HEK293 (cell line): Measurements from ENCODE around the gene SETD3.

Experiments
- CTCF ChIA-PET: fragments of 350-600 bp; formaldehyde crosslinking; extraction: SDS; loops from one replicate; lab custom pipeline; 2021; ENCODE audit warnings: antibody characterized with exemption; lab: Yijun Ruan, JAX
- POLR2A ChIA-PET: fragments of 300-600 bp; formaldehyde crosslinking; extraction: SDS; loops from one replicate; lab custom pipeline; 2020; ENCODE audit warnings: antibody characterized with exemption, inconsistent platforms; lab: Yijun Ruan, JAX
- H3K27ac ChIP-seq: fragments of 200-500 bp; sonication (Bioruptor generic); 2 replicates; pipeline ENCODE4 v1.5.1; 2014; ENCODE audit warnings: low read depth, low read length, control low read depth, inconsistent platforms; ENCODE audit errors: extremely low read depth
- H3K36me3 ChIP-seq, 2 experiments: fragments of 200-500 bp in 1 of 2; sonication (Bioruptor generic) in 1 of 2; 1 replicate in 1 of 2; 2 replicates in 1 of 2; pipeline ENCODE4 v1.5.1; 2014 to 2017; ENCODE audit warnings: inconsistent platforms in 2 of 2, low read length in 2 of 2; ENCODE audit not compliant: control insufficient read depth in 2 of 2, insufficient read depth in 1 of 2
- H3K4me1 ChIP-seq: fragments of 200-500 bp; sonication (Bioruptor generic); 2 replicates; pipeline ENCODE4 v1.5.1; 2014; ENCODE audit warnings: mild to moderate bottlenecking, low read length, inconsistent platforms; ENCODE audit not compliant: control insufficient read depth, insufficient read depth
- H3K4me3 ChIP-seq: 2 replicates; pipeline ENCODE4 v1.5.1; 2011; ENCODE audit warnings: low read depth, mild to moderate bottlenecking, control low read depth, low read length, moderate library complexity
- H3K9me3 ChIP-seq: fragments of 200-500 bp; sonication (Bioruptor generic); 2 replicates; pipeline ENCODE4 v1.5.1; 2014; ENCODE audit warnings: low read depth, low read length, inconsistent platforms; ENCODE audit not compliant: control insufficient read depth, insufficient read depth
- MZF1 ChIP-seq: fragments of 450-650 bp; formaldehyde crosslinking; IDR thresholded peaks from 2 replicates; pipeline ENCODE4 v1.5.1; 2017; ENCODE audit warnings: missing biosample characterization, missing genetic modification characterization, borderline replicate concordance
- TCF7L2 ChIP-seq: IDR thresholded peaks from 2 replicates; pipeline ENCODE4 v1.6.1; 2011; ENCODE audit warnings: low read depth, mild to moderate bottlenecking, inconsistent platforms, low read length, moderate library complexity, borderline replicate concordance
- YY1 ChIP-seq: fragments of 450-650 bp; formaldehyde crosslinking; IDR thresholded peaks from 2 replicates; pipeline ENCODE4 v1.5.1; 2018; ENCODE audit warnings: missing biosample characterization, missing genetic modification characterization
- ZBTB10 ChIP-seq: fragments of 450-650 bp; formaldehyde crosslinking; IDR thresholded peaks from 2 replicates; pipeline ENCODE4 v1.5.1; 2016; ENCODE audit warnings: missing biosample characterization, missing genetic modification characterization
- ZNF341 ChIP-seq: fragments of 450-650 bp; formaldehyde crosslinking; IDR thresholded peaks from 2 replicates; pipeline ENCODE4; 2016; ENCODE audit warnings: low read depth, missing biosample characterization, missing genetic modification characterization
- ZNF398 ChIP-seq: fragments of 450-650 bp; formaldehyde crosslinking; IDR thresholded peaks from 2 replicates; pipeline ENCODE4 v1.5.1; 2017; ENCODE audit warnings: missing biosample characterization, missing genetic modification characterization
- ZNF555 ChIP-seq: fragments of 450-650 bp; formaldehyde crosslinking; conservative IDR thresholded peaks from 2 replicates; pipeline ENCODE4 v1.5.1; 2017; ENCODE audit warnings: missing biosample characterization, mild to moderate bottlenecking, missing genetic modification characterization, inconsistent platforms
- ZNF571 ChIP-seq: fragments of 450-650 bp; formaldehyde crosslinking; IDR thresholded peaks from 2 replicates; pipeline ENCODE4 v1.5.0; 2017; ENCODE audit warnings: missing biosample characterization, missing genetic modification characterization
- ZNF596 ChIP-seq: fragments of 450-650 bp; IDR thresholded peaks from 2 replicates; pipeline ENCODE4 v1.5.0; 2018; ENCODE audit warnings: missing biosample characterization, mild to moderate bottlenecking, missing genetic modification characterization, moderate library complexity
- ZNF677 ChIP-seq: fragments of 450-650 bp; IDR thresholded peaks from 2 replicates; pipeline ENCODE4 v1.5.0; 2018; ENCODE audit warnings: missing biosample characterization, mild to moderate bottlenecking, missing genetic modification characterization, moderate library complexity
- ZNF707 ChIP-seq: fragments of 450-650 bp; formaldehyde crosslinking; IDR thresholded peaks from 2 replicates; pipeline ENCODE4 v1.5.1; 2016; ENCODE audit warnings: missing biosample characterization, missing genetic modification characterization
- ZSCAN4 ChIP-seq: fragments of 450-650 bp; formaldehyde crosslinking; IDR thresholded peaks from 2 replicates; pipeline ENCODE4 v1.5.1; 2017; ENCODE audit warnings: missing biosample characterization, missing genetic modification characterization
- TF ChIP-seq, protein P1 (sequence below): fragments of 450-650 bp; formaldehyde crosslinking; IDR thresholded peaks from 2 replicates; pipeline ENCODE4 v1.5.1; 2016; ENCODE audit warnings: missing biosample characterization, missing genetic modification characterization
- TF ChIP-seq, protein P2 (sequence below): fragments of 450-650 bp; formaldehyde crosslinking; IDR thresholded peaks from 2 replicates; pipeline ENCODE4; 2016; ENCODE audit warnings: missing biosample characterization, missing genetic modification characterization
- TF ChIP-seq, protein P3 (sequence below): fragments of 450-650 bp; formaldehyde crosslinking; IDR thresholded peaks from 2 replicates; pipeline ENCODE4 v1.5.1; 2016; ENCODE audit warnings: missing biosample characterization, missing genetic modification characterization
- TF ChIP-seq, protein P4 (sequence below): fragments of 450-650 bp; IDR thresholded peaks from 2 replicates; pipeline ENCODE4 v1.5.1; 2018; ENCODE audit warnings: missing biosample characterization, missing genetic modification characterization
- TF ChIP-seq, protein P5 (sequence below): IDR thresholded peaks from 2 replicates; pipeline ENCODE4 v1.6.1; 2011; ENCODE audit warnings: mild to moderate bottlenecking, low read depth, low read length, borderline replicate concordance

The SETD3 gene

DNA sequence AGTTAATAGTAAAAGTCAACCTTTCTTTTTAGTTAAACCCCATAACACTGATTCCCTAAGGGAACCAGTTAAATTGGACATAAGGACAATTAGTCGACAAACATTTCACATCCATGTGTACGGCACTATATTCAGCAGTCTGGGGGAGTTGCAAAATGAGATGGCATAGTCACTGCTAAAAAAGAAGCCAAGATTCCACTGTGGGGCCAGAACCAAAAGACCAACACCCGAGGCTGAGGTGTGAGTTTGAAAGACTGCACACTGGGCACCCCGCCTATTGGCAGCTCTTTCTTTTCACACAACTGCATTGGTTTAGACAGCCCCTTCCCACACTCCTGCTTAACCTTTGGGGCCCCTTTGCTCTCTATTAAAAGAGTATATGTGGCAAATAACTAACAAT lies 16.7 kb downstream of the SETD3 start:
- Histone ChIP-seq H3K4me3 (no peak overlapping the region), H3K27ac (no peak overlapping the region), H3K4me1 (peaks cover 8% of the 10 kb centered on the region), H3K36me3 (peaks cover 4 to 30% of the 10 kb centered on the region in 2 experiments; a peak in 2 of 3 replicates), H3K9me3 (no peaks in the 10 kb centered on the region)
- POLR2A ChIA-PET = no interaction called here
- CTCF ChIA-PET = interaction anchor here (1.5 kb wide), 1 partner anchor 8 kb away, joined by 6 read pairs; no protein-coding TSS in a partner anchor
- TF ChIP-seq ZNF398 (tag by site-specific recombination) (no peak), TCF7L2 (no peak), ZNF707 (tag by site-specific recombination) (no peak), MZF1 (tag by site-specific recombination) (no peak), YY1 (tag by site-specific recombination) (no peak), ZNF341 (no peak), ZNF571 (no peak), ZNF555 (tag by site-specific recombination) (no peak), ZNF677 (tag by site-specific recombination) (no peak)
- TF ChIP-seq, protein P1, sequence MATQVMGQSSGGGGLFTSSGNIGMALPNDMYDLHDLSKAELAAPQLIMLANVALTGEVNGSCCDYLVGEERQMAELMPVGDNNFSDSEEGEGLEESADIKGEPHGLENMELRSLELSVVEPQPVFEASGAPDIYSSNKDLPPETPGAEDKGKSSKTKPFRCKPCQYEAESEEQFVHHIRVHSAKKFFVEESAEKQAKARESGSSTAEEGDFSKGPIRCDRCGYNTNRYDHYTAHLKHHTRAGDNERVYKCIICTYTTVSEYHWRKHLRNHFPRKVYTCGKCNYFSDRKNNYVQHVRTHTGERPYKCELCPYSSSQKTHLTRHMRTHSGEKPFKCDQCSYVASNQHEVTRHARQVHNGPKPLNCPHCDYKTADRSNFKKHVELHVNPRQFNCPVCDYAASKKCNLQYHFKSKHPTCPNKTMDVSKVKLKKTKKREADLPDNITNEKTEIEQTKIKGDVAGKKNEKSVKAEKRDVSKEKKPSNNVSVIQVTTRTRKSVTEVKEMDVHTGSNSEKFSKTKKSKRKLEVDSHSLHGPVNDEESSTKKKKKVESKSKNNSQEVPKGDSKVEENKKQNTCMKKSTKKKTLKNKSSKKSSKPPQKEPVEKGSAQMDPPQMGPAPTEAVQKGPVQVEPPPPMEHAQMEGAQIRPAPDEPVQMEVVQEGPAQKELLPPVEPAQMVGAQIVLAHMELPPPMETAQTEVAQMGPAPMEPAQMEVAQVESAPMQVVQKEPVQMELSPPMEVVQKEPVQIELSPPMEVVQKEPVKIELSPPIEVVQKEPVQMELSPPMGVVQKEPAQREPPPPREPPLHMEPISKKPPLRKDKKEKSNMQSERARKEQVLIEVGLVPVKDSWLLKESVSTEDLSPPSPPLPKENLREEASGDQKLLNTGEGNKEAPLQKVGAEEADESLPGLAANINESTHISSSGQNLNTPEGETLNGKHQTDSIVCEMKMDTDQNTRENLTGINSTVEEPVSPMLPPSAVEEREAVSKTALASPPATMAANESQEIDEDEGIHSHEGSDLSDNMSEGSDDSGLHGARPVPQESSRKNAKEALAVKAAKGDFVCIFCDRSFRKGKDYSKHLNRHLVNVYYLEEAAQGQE (tag by site-specific recombination) = no peak
- TF ChIP-seq, protein P2, sequence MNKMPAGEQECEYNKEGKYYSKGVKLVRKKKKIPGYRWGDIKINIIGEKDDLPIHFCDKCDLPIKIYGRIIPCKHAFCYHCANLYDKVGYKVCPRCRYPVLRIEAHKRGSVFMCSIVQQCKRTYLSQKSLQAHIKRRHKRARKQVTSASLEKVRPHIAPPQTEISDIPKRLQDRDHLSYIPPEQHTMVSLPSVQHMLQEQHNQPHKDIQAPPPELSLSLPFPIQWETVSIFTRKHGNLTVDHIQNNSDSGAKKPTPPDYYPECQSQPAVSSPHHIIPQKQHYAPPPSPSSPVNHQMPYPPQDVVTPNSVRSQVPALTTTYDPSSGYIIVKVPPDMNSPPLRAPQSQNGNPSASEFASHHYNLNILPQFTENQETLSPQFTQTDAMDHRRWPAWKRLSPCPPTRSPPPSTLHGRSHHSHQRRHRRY (tag by site-specific recombination) = no peak
- TF ChIP-seq, protein P3, sequence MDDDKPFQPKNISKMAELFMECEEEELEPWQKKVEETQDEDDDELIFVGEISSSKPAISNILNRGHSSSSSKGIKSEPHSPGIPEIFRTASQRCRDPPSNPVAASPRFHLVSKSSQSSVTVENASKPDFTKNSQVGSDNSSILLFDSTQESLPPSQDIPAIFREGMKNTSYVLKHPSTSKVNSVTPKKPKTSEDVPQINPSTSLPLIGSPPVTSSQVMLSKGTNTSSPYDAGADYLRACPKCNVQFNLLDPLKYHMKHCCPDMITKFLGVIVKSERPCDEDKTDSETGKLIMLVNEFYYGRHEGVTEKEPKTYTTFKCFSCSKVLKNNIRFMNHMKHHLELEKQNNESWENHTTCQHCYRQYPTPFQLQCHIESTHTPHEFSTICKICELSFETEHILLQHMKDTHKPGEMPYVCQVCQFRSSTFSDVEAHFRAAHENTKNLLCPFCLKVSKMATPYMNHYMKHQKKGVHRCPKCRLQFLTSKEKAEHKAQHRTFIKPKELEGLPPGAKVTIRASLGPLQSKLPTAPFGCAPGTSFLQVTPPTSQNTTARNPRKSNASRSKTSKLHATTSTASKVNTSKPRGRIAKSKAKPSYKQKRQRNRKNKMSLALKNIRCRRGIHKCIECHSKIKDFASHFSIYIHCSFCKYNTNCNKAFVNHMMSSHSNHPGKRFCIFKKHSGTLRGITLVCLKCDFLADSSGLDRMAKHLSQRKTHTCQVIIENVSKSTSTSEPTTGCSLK (tag by site-specific recombination) = no peak

GRCh38 chr14:99462210-99462609 lies 18.4 kb downstream of the SETD3 start:
- POLR2A ChIA-PET = no interaction called here
- H3K36me3 ChIP-seq = peaks cover 7 to 42% of the 10 kb centered on the region in 2 experiments
- no peak overlapping the region for H3K4me3 ChIP-seq
- CTCF ChIA-PET = interaction anchor here (1.2 to 1.7 kb wide), 2 partner anchors 13 to 73 kb away, joined by 3 to 6 read pairs; no protein-coding TSS in a partner anchor
- no peaks in the 10 kb centered on the region for H3K9me3 ChIP-seq
- H3K4me1 ChIP-seq = peaks cover 2% of the 10 kb centered on the region; the same call in 1 of the 2 replicates
- no peak overlapping the region for H3K27ac ChIP-seq
- TF ChIP-seq ZNF596 (tag by site-specific recombination) (no peak), ZSCAN4 (tag by site-specific recombination) (no peak), ZBTB10 (tag by site-specific recombination) (no peak)
- TF ChIP-seq, protein P4, sequence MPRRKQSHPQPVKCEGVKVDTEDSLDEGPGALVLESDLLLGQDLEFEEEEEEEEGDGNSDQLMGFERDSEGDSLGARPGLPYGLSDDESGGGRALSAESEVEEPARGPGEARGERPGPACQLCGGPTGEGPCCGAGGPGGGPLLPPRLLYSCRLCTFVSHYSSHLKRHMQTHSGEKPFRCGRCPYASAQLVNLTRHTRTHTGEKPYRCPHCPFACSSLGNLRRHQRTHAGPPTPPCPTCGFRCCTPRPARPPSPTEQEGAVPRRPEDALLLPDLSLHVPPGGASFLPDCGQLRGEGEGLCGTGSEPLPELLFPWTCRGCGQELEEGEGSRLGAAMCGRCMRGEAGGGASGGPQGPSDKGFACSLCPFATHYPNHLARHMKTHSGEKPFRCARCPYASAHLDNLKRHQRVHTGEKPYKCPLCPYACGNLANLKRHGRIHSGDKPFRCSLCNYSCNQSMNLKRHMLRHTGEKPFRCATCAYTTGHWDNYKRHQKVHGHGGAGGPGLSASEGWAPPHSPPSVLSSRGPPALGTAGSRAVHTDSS = no peak
- TF ChIP-seq, protein P5, sequence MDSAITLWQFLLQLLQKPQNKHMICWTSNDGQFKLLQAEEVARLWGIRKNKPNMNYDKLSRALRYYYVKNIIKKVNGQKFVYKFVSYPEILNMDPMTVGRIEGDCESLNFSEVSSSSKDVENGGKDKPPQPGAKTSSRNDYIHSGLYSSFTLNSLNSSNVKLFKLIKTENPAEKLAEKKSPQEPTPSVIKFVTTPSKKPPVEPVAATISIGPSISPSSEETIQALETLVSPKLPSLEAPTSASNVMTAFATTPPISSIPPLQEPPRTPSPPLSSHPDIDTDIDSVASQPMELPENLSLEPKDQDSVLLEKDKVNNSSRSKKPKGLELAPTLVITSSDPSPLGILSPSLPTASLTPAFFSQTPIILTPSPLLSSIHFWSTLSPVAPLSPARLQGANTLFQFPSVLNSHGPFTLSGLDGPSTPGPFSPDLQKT = no peak
